HG03571 (cell line): ENCODE results near the gene IGSF9B.
A peak's percentile ranks its signal among the peaks of the same experiment; 100 is the strongest.
"Not testable (repeated sequence)": the region's sequence is repeated elsewhere in the genome, so short reads cannot be mapped to it uniquely, and the experiment has no call there.

Source experiments
- ATAC-seq: cut with Tn5 transposase; IDR thresholded peaks from one replicate; pipeline ENCODE4 v1.9.1; 2021; ENCODE audit not compliant: unreplicated experiment

Gene IGSF9B, protein sequence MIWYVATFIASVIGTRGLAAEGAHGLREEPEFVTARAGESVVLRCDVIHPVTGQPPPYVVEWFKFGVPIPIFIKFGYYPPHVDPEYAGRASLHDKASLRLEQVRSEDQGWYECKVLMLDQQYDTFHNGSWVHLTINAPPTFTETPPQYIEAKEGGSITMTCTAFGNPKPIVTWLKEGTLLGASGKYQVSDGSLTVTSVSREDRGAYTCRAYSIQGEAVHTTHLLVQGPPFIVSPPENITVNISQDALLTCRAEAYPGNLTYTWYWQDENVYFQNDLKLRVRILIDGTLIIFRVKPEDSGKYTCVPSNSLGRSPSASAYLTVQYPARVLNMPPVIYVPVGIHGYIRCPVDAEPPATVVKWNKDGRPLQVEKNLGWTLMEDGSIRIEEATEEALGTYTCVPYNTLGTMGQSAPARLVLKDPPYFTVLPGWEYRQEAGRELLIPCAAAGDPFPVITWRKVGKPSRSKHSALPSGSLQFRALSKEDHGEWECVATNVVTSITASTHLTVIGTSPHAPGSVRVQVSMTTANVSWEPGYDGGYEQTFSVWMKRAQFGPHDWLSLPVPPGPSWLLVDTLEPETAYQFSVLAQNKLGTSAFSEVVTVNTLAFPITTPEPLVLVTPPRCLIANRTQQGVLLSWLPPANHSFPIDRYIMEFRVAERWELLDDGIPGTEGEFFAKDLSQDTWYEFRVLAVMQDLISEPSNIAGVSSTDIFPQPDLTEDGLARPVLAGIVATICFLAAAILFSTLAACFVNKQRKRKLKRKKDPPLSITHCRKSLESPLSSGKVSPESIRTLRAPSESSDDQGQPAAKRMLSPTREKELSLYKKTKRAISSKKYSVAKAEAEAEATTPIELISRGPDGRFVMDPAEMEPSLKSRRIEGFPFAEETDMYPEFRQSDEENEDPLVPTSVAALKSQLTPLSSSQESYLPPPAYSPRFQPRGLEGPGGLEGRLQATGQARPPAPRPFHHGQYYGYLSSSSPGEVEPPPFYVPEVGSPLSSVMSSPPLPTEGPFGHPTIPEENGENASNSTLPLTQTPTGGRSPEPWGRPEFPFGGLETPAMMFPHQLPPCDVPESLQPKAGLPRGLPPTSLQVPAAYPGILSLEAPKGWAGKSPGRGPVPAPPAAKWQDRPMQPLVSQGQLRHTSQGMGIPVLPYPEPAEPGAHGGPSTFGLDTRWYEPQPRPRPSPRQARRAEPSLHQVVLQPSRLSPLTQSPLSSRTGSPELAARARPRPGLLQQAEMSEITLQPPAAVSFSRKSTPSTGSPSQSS (N-terminal part only)

DNA sequence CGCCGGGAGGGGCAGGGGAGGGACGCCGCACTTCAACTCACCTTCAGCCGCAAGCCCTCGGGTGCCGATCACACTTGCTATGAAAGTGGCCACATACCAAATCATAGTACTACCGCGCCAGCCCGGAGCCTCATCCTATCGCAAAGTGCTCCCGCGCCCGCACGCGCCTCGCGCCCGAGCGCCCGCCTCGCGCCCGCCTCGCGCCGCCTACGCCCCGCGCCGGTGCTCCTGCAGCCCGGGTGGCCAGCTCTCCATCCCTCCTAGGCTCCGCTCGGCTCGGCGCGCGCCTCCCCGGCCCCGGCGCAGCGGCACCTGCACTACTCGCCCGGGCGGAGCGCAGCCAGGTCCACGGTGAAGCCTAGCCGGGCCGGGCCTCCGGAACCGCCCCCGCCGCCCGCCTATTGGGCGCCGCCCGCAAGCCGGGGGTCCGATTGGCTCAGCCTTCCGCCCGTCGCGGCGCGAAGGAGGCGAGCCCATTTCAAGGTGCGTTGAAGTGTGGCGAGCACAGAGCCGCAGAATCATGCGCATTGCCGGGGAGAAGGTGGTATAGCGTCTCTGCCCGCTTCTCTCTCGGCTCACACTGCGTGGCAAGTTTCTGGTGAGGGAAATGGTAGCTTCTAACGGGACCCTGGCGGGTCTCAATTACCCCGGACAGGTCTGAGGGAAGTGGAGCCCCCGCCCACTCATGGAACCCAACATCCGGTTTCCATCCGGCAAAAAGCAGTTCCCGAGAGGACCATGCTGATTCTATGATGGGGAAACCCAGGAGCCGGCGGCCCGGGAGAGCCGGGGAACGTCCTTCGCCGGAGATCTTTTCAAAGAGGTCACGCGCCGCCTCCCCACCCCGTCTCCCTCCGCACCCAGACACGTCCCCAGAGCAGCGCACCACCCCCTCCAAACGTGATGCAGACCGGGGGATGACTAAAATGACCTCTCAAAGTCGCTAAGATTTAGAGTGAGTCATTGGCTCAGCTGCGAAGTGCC is at the start of gene IGSF9B:
IGSF9B (minus strand) TSS at position 319 of the 984 bp plus-strand sequence; CDS start at position 105, 214 bp downstream.
- ATAC-seq, result peak; percentile 99

DNA sequence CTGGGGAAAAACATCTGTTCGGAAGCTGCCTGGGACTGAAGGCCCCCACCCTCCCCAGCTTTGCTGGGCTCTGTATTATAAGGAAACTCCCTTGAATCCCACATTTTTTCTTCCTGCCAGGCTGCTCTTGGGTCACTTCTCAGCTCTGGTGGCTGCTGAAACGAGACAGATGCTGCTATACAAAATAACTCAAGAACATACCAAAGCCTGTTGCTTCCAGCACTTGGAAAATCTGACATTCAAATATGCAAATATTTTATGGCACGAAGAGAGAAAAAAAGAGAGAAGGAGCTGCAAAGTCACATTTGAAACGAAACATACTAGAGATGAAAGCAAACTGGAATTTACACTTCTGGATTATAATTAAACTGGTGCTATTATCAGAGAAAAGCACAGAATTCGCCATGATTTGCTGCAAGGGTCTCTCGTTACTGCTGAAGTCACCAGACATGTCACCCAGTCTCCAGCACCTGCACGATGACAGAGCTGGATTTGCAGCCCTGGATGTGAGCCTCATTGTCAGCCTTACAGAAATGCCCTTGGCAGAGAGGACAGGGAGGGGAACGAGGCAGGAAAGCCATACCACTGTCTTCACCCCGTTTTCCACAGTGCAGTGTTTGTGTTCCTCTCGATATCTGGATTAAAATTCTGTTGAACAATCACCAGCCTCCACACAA is 47.9 kb upstream of the IGSF9B start:
- no peak for ATAC-seq

DNA sequence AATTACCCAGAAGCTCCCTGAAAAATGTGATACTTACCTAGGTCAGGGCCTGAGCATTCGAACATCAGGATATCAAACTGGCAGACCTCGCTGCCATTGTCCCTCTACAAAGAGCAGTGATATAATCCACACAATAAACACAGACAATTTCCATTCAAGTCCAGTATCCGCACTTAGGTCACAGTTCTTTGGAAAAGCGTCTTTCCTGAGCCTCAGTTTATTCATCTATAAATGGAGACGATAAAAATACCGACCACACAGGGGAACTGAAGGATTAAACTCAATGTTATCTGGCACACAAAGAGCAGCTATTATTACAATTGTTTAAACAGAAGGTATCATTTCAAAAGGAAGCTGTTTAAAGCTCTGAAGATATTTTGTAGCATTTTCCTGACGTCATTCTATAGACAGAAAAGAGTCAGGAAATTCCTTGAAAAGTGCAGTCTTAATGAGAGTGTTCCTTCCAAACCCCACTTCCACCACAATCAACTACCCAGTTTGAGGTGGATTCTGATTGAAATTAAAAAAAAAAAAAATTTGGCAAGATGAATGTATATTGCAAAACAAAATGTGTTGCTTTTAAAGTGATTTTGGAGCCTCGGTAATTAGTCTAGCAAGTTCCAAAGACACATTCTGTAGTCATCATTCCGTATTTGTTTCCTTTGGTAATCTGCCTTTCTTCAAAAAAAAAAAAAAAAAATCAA is 47.2 kb upstream of the IGSF9B start:
- no peak for ATAC-seq

DNA sequence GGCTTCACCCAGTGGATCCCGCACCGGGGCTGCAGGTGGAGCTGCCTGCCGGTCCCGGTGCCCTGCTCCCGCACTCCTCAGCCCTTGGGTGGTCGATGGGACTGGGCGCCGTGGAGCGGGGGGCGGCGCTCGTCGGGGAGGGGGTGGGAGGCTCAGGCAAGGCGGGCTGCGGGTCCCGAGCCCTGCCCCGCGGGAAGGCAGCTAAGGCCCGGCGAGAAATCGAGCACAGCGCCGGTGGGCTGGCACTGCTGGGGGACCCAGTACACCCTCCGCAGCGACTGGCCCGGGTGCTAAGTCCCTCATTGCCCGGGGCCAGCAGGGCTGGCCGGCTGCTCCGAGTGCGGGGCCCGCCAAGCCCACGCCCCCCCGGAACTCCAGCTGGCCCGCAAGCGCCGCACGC is 46.1 kb upstream of the IGSF9B start:
- ATAC-seq, result not testable (repeated sequence)

DNA sequence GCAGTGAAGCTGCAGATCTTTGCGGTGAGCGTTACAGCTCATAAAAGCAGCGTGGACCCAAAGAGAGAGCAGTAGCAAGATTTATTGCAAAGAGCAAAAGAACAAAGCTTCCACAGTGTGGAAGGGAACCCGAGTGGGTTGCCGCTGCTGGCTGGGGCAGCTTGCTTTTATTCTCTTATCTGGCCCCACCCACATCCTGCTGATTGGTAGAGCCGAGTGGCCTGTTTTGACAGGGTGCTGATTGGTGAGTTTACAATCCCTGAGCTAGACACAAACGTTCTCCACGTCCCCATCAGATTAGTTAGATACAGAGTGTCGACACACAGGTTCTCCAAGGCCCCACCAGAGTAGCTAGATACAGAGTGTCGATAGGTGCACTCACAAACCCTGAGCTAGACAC is 45.6 kb upstream of the IGSF9B start:
- ATAC-seq, result not testable (repeated sequence)

DNA sequence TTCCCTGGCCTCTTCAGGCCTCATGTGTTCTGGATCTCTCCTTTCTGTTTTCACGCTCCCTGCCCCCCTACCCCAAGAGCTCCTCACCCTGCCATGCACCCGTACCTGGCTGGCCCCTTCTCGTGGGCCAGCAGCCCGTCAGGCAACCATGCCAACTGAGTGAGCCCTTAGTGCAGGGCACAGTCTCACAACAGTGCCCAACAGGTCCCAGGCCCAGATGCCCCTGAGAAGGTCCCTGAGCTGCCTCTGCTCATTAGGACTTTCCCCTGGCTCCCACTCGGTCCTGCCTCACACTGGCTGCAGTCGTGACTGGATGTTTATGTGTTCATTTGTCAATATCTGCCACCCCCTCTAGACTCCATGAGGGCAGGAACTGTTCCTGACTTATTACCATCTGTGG is 44.8 kb upstream of the IGSF9B start:
- no peak for ATAC-seq

DNA sequence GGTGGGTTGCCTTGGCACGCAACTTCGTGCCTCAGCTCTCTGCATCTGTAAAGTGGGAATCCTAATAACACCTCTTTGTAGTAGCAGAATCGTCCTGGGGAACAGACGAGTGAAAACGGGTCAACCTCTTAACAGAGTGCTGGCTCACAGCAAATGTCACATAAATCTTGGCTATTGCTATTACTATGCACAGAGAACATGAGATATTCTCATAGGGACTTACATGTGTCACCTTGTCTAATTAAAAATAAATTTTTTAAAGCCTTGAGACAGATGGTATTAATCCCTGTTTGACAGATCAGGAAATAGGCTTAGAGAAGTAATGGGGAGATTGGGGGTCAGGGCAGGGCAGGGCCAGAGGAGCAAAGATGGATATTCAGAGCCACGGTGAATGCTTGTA is 44.3 kb upstream of the IGSF9B start:
- no peak for ATAC-seq

DNA sequence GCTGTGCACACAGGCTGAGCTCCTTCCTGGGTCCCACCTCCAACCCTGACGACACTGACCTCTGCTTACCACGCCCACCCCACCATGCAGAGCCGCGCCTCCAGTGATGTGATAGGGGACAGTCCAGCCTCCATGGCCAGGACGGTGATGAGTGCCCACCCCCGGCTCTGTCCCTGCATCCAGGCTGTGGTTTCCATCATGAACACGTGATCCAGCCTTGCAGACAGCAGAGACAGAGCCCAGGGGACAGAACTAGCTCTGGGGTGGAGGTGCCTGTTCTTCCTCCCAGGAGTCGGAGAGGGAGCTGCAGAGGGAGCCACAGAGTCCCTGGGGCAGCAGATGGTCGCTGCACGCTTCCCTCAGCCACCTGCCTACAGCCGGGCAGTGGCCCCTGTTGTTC is 42.6 kb upstream of the IGSF9B start:
- no peak for ATAC-seq

DNA sequence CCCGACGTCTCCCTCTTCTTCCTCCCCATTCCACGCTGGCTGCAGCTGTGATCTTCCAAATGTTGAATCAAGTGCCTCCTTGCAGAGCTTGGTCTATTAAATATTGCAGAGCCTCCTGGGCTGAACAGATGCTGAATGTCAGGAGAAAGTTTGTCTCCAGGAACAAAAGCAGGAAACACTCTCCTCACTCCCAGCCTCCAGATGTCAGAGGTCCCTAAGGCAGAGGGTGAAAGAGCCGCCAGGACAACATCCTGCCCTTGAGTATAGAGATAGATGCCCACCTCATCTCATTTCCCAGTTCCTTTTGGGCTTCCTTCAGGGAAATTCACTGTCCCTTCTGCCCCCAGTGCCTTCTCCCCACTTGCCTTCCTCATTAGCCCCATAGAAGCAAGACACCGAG is 40.8 kb upstream of the IGSF9B start:
- ATAC-seq, result no peak

DNA sequence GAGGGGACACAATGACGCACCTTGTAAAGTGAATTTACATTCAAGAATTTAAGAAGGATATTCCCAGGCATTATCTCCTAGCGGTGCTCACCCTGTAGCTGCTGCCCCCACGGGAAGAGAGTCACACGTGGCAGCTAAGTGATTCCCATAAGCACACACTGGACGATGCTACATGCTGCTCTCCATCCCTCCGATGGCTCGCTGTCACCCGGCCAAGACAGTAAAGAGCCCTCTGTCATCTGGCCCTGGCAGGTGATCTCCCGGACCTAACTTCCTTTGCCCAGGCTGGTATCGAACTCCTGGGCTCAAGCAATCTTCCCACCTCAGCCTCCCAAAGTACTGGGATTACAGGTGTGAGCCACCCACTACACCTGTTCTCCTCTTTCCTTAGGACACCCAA is 39.9 kb upstream of the IGSF9B start:
- no peak for ATAC-seq

DNA sequence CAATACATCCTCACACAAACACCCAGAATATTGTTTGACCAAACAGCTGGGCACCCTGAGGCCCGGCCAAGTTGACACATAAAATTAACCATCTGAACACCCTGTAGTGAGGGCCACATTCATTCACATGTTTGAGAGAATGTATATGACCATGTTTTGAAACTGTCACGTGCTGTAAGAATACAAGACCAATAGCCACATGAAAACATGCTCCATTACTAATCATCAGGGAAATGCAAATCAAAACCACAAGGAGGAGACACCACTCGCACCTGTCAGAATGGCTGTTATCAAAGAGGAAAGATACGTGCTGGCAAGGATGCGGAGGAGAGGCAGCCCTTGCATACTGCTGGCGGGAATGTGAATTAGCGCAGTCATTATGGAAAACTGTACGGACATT is 38.3 kb upstream of the IGSF9B start:
- ATAC-seq, result no peak

DNA sequence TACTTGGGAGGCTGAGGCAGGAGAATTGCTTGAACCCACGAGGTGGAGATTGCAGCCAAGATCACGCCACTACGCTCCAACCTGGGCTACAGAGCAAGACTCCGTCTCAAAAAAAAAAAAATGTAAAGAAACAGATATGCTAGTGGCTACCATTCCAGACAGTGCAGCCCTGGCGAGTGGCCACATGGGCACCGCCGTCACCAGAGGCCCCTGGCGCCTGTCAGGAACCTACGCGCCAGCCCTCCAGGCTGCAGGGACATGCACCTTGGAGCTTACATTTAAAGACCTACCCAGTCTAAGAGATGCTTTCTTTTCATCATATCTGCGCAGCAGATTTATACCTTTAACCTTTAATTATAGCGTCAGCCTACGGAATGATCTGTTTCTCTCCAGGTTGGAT is 37.2 kb upstream of the IGSF9B start:
- ATAC-seq, result no peak

DNA sequence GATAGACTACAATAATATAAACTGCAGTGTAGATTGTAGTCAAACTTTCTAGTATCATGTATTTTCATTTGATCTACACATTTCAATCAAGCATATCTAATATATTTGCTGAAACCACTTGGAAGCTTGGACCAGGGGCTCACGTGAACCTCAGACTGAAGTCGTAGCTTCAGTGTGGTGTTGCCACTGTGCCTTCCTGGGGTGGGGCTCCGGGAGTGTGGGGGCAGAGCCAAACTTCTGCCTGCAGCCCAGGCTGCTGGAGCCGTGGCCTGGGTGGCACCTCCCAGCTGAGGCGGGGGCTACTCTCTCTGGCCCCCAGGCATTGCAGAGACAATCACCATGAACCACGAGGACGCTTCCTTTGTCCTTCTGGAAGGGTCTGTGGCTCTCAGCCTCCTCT is 36.3 kb upstream of the IGSF9B start:
- no peak for ATAC-seq

DNA sequence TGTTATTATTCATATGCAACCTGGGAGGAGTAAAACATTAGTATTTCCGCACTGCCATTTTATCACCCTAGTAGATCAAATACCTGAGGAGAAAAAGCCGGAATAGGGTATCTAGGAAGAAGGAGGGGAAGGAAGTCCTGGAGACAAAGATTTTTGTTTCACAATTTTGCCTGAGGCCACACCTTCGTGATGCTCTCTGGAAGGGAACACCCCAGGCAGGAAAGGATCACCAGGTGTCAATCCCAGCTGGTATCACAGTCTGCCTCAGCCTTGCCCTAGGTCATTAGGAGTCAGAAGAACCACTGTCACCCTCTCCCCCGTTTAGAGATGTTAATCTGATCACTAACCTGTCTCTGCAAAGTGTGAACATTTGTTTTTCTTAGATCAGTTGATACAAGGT is 35.4 kb upstream of the IGSF9B start:
- no peak for ATAC-seq

DNA sequence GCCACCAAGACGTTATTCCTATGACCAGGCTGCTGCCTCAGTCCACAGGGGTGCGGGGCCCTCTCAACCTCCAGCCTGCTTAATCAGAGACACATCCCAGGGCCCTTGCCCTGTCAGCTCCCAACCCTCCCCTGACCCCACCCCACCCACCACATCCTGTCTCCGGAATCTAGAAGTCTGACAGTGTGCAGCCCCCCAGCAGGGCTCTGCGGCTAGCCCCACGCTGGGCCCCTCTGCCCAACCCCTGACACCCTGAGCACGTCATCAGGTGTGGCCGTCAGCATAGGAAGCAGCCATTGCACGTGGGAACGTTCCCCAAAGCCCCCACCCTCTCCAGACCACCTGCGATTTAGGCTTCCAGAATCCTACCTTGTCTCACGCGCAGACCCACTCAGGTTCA is 34.3 kb upstream of the IGSF9B start:
- no peak for ATAC-seq

DNA sequence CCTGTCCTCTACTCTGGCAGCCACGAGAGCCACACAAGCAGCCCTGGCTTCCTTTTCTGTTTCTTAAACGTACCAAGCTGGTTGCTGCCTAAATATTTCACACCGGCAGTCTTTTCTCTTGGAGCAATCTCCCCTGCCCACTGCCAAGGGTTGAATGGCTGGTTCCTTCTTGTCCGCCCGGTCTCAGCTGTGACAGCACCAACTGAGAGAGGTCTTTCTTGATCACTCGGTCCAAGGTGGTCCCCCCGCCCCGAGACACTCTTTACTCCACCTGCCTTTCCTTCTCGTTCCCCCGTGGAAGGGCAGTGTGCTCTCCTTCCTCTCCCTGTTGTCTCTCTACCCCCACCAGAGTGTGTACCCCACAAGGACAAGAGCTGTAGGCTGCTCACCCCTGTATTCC is 33.7 kb upstream of the IGSF9B start:
- no peak for ATAC-seq

DNA sequence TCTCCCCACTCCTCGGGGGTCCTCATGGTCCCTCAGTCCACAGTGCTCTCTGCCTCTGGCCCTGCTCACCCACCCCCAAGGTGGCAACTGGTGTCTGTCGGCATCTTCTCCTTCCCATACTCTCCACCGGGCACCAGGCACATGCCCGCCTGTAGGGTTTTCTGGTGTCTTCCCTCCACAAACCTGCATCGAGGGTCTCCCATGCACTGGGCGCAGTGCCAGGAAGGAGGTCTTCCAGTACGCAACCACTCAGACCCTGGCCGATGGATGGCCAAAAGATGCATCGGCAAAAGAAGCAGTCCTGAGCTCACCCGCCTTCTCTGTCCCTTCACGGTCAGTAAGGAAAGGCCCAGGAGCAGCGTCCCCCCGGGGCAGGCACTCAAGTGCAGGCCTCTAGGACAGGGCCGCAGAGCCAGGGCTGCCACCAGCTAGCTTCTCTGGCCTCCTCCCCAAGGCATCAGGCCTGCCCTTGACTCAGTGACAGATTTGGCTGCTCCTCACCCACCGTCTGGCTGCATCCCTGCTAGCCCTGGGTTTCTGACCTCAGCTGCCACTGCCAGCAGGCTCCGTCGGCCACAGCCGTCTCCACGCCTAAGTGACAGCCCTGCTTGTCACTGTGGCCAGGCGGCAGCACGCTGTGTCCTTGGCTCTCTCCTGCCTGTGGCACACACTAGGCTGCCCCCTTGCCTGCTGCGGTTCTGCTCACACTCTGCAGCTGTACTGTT is 32.1 kb upstream of the IGSF9B start:
- ATAC-seq, result no peak

DNA sequence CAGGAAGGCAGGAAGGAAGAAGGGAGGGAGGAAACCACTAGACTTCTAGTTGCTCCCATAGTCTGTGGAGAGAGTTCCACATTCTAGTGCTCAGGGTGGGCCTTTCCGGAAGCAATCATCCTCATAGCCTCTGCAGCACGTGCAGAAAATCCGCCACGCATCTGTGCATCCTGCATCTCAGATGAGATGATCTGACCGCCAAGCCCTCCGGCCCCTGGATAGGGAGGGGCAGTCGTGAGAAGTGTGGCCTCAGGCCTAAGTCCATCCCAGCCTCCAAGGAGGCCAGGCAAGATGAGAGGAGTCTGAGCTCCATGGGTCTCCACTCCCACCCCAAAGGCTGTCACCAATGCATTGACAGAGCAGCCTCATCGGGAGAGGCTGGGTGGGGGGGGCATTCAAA is 30.4 kb upstream of the IGSF9B start:
- ATAC-seq, result no peak
